B cell (primary cell): ENCODE data around the gene MDFIC2.

Source experiments
- EZH2 ChIP-seq: IDR thresholded peaks from 2 replicates; pipeline ENCODE4 v1.6.1; 2012; ENCODE audit warnings: borderline replicate concordance, low read depth, mild to moderate bottlenecking, moderate library complexity, low read length; ENCODE audit not compliant: insufficient read depth, poor library complexity, severe bottlenecking
- TF ChIP-seq, protein P1 (sequence below): fragments of 200-600 bp; IDR thresholded peaks from one replicate; pipeline ENCODE4 v1.8.0; 2022; ENCODE audit warnings: antibody characterized with exemption, mild to moderate bottlenecking

GRCh38 chr3:70242297-70242882 lies 70.0 kb downstream of the MDFIC2 start:
- no peak for TF ChIP-seq EZH2
- TF ChIP-seq, protein P1, sequence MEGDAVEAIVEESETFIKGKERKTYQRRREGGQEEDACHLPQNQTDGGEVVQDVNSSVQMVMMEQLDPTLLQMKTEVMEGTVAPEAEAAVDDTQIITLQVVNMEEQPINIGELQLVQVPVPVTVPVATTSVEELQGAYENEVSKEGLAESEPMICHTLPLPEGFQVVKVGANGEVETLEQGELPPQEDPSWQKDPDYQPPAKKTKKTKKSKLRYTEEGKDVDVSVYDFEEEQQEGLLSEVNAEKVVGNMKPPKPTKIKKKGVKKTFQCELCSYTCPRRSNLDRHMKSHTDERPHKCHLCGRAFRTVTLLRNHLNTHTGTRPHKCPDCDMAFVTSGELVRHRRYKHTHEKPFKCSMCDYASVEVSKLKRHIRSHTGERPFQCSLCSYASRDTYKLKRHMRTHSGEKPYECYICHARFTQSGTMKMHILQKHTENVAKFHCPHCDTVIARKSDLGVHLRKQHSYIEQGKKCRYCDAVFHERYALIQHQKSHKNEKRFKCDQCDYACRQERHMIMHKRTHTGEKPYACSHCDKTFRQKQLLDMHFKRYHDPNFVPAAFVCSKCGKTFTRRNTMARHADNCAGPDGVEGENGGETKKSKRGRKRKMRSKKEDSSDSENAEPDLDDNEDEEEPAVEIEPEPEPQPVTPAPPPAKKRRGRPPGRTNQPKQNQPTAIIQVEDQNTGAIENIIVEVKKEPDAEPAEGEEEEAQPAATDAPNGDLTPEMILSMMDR = no peak
